KBM-7 (cell line): ENCODE data around the gene BAG1.

Experiments used
- DNase-seq: peaks from one replicate; pipeline ENCODE4 v3.0.0-alpha.2; 2015
- in situ Hi-C: fragments of 300-500 bp; cut with MboI; formaldehyde crosslinking; loops from 2 replicates; pipeline ENCODE4 v1.14.3; 2020; ENCODE audit warnings: low sequenced_read_pairs, low pct_unique_long_range_greater_than_20kb, mixed read lengths

BAG1 gene

GRCh38 chr9:33225319-33226147 lies 39.0 kb downstream of the BAG1 start:
- DNase-seq = peak; percentile 83
- in situ Hi-C loops = no loop called here

GRCh38 chr9:33223696-33224095 lies 40.8 kb downstream of the BAG1 start:
- in situ Hi-C loops = no loop called here
- no peak for DNase-seq

- in situ Hi-C loops = no loop called here
- no peak for DNase-seq
These were observed 42.5 kb downstream of the BAG1 start for GRCh38 chr9:33222031-33222430.

DNA sequence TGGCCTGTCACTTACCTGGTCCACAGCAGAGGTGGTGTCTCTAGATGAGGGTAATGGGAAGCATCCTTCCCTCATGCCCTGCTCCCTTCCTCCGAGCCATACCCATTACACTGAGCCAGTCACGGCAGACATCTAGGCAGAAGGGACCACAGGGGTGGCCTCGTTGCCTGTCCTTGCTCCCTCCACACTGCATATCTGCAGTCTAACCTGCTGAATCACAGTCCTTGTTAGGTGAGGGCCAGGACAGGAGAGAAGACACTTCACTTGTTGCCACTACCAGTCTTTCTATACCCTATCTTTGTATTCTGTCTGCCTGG lies 43.0 kb downstream of the BAG1 start:
- in situ Hi-C loops = no loop called here
- no peak for DNase-seq

- DNase-seq = no peak
- in situ Hi-C loops = no loop called here
These were observed 43.6 kb downstream of the BAG1 start for GRCh38 chr9:33220681-33221567.

GRCh38 chr9:33211695-33212393 lies 52.7 kb downstream of the BAG1 start:
- no peak for DNase-seq
- in situ Hi-C loops = no loop called here

- no peak for DNase-seq
These were observed 54.3 kb downstream of the BAG1 start for GRCh38 chr9:33210006-33210715.

DNA sequence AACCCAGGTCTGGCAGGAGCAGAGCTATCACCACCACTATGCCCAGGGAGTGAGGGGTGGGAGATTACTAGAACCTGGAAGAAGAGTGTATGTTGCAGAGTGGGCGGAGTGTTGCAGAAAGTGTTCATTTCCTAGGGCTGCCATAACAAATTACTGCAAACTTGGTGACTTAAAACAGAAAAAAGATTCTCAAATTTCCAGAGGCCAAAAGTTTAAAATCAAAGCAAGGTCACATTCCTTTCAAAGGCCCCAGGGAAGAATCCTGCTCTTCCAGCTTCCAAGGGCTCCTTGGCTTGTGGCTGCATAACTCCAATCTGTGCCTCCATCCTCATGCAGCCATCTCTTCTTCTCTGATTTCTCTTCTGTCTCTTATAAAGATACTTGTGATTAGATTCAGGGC lies 55.1 kb downstream of the BAG1 start:
- DNase-seq = no peak
- in situ Hi-C loops = no loop called here

More at GRCh38 chr9:33210006-33210715, 54.3 kb downstream of the BAG1 start:
- in situ Hi-C loops = no loop called here

GRCh38 chr9:33202552-33203201 lies 61.8 kb downstream of the BAG1 start:
- DNase-seq = peak; percentile 30
- in situ Hi-C loops = no loop called here
